Tongue (tissue), 2 donors: ENCODE measurements around the gene SLC9A1. TPM values are rescaled to one million over a fixed set of nuclear protein-coding genes. Genes with fewer than 3 reads are reported as not detected.

Experiments used
- DNase-seq: peaks from one replicate; pipeline ENCODE4 v3.0.0-alpha.2; 2015
- total RNA-seq: library from RNA; depleted of rRNA; stranded (reverse); fragments of >200 nt; gene quantifications from one replicate; pipeline ENCODE4 v1.2.3, GENCODE V29; 2014

SLC9A1 gene
- total RNA-seq, 1 donor from 2014 or later, result 6.4 TPM

GRCh38 chr1:27102707-27103468 is 52.0 kb downstream of the SLC9A1 start:
- DNase-seq, result peak; percentile 87

- DNase-seq, result no peak
Measured at GRCh38 chr1:27102134-27102706, 52.7 kb downstream of the SLC9A1 start.

- no peak for DNase-seq
Measured at GRCh38 chr1:27101696-27102095, 53.2 kb downstream of the SLC9A1 start.

GRCh38 chr1:27101054-27101491 is 53.9 kb downstream of the SLC9A1 start:
- no peak for DNase-seq

GRCh38 chr1:27100335-27101053 is 54.4 kb downstream of the SLC9A1 start:
- no peak for DNase-seq

GRCh38 chr1:27099587-27100334 is 55.2 kb downstream of the SLC9A1 start:
- peak; percentile 65 for DNase-seq

- peak; percentile 93 for DNase-seq
Measured at GRCh38 chr1:27099135-27099586, 55.8 kb downstream of the SLC9A1 start.

GRCh38 chr1:27098431-27099134 is 56.3 kb downstream of the SLC9A1 start:
- DNase-seq, result peak; percentile 40

- peak; percentile 88 for DNase-seq
Measured at GRCh38 chr1:27097484-27097917, 57.4 kb downstream of the SLC9A1 start.

- DNase-seq, result no peak
Measured at GRCh38 chr1:27095576-27095975, 59.3 kb downstream of the SLC9A1 start.

- DNase-seq, result no peak
Measured at GRCh38 chr1:27092888-27093287, 62.0 kb downstream of the SLC9A1 start.

GRCh38 chr1:27090911-27091310 is 64.0 kb downstream of the SLC9A1 start:
- no peak for DNase-seq

GRCh38 chr1:27087371-27088220 is 67.3 kb downstream of the SLC9A1 start:
- DNase-seq, result no peak

- DNase-seq, result no peak
Measured at GRCh38 chr1:27086628-27087027, 68.3 kb downstream of the SLC9A1 start.

GRCh38 chr1:27086026-27086425 is 68.9 kb downstream of the SLC9A1 start:
- DNase-seq, result no peak

GRCh38 chr1:27084107-27084506 is 70.8 kb downstream of the SLC9A1 start:
- no peak for DNase-seq

GRCh38 chr1:27077968-27078367 is 77.0 kb downstream of the SLC9A1 start:
- DNase-seq, result no peak

GRCh38 chr1:27076803-27077202 is 78.1 kb downstream of the SLC9A1 start:
- DNase-seq, result no peak

- DNase-seq, result no peak
Measured at GRCh38 chr1:27074175-27074780, 80.6 kb downstream of the SLC9A1 start.

GRCh38 chr1:27071049-27071416 is 83.9 kb downstream of the SLC9A1 start:
- DNase-seq, result peak; percentile 76
